Cardiac ventricle fibroblast (primary cell): Measurements from ENCODE around the gene MAGEA1. TPM values are rescaled to one million over a fixed set of nuclear protein-coding genes. Genes with fewer than 3 reads are reported as not detected.

Experiments used
- total RNA-seq: library from RNA; depleted of rRNA; stranded (reverse); fragments of >200 nt; gene quantifications from 2 replicates; pipeline ENCODE4 v1.2.3, GENCODE V29; 2015

The MAGEA1 gene
- not detected in 2 replicates for total RNA-seq

GRCh38 chrX:153179131-153179530 is at the start of gene MAGEA1:
Gene MAGEA1 (plus strand): TSS chrX:153179284. CDS start chrX:153182390, 3,106 bp downstream.

Other genes with a start within 250 kb of the MAGEA1 start
- gene PNMA5, start 185.2 kb upstream of the MAGEA1 start, total RNA-seq: not detected in 2 replicates
- gene PNMA3, start 122.8 kb upstream of the MAGEA1 start, total RNA-seq: not detected in 2 replicates
- 0.69 TPM in 1 of 2 replicates, not detected in the other for gene PNMA6A, start 106.8 kb upstream of the MAGEA1 start, total RNA-seq
- gene PNMA6F, start 142.5 kb downstream of the MAGEA1 start, total RNA-seq: not detected in 2 replicates
- 10.2 and 13.5 TPM in 2 replicates for gene ZNF275, start 154.9 kb downstream of the MAGEA1 start, total RNA-seq
- not detected in 2 replicates for gene PNMA6E, start 222.1 kb downstream of the MAGEA1 start, total RNA-seq
- gene ZFP92, start 232.2 kb downstream of the MAGEA1 start, total RNA-seq: 0.06 TPM in 1 of 2 replicates, not detected in the other